Body of pancreas (tissue), 4 donors: ENCODE measurements around the gene ILRUN.

Experiments used
- POLR2A ChIP-seq, 3 donors: fragments of 450-650 bp; IDR thresholded peaks; one replicate each; pipeline ENCODE4 v1.6.1; 2016; ENCODE audit warnings: antibody characterized with exemption in 3 of 3, mild to moderate bottlenecking in 2 of 3
- TF ChIP-seq, protein P1 (sequence below), 7 experiments: fragments of 450-650 bp in 4 of 7; fragments of 200-600 bp in 3 of 7; sonication (generic) in 3 of 7; IDR thresholded peaks; one replicate each; pipeline ENCODE4 v1.5.1; 2016 to 2019; ENCODE audit warnings: antibody characterized with exemption in 7 of 7

DNA sequence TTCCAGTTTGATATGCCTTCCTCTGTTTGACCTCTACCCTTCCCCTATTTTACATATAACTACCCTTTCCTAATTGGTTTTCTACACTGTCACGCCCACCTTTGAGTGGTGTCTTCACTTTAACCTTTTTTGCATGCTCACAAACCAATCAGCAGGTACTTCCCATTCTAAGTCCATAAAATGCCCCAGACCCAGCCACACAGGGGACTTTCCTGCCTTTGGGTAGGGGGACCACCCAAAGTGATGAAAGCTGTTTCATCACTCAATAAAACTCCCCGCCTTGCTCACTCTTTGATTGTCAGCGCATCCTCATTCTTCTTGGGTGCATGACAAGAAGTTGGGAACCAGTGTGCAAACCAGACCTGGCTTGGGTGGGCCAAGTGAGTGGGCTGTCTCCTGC lies 40.3 kb upstream of the ILRUN start:
- TF ChIP-seq, protein P1, sequence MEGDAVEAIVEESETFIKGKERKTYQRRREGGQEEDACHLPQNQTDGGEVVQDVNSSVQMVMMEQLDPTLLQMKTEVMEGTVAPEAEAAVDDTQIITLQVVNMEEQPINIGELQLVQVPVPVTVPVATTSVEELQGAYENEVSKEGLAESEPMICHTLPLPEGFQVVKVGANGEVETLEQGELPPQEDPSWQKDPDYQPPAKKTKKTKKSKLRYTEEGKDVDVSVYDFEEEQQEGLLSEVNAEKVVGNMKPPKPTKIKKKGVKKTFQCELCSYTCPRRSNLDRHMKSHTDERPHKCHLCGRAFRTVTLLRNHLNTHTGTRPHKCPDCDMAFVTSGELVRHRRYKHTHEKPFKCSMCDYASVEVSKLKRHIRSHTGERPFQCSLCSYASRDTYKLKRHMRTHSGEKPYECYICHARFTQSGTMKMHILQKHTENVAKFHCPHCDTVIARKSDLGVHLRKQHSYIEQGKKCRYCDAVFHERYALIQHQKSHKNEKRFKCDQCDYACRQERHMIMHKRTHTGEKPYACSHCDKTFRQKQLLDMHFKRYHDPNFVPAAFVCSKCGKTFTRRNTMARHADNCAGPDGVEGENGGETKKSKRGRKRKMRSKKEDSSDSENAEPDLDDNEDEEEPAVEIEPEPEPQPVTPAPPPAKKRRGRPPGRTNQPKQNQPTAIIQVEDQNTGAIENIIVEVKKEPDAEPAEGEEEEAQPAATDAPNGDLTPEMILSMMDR (IDR thresholded peaks at IDR 0.05), result no peak
- TF ChIP-seq POLR2A (IDR thresholded peaks at IDR 0.05), result no peak
